HG03108 (cell line): ENCODE data around the gene DBH.

Experiments used
- ATAC-seq: cut with Tn5 transposase; IDR thresholded peaks from one replicate; pipeline ENCODE4 v1.9.1; 2021; ENCODE audit warnings: moderate library complexity; ENCODE audit not compliant: unreplicated experiment

Gene DBH

DNA sequence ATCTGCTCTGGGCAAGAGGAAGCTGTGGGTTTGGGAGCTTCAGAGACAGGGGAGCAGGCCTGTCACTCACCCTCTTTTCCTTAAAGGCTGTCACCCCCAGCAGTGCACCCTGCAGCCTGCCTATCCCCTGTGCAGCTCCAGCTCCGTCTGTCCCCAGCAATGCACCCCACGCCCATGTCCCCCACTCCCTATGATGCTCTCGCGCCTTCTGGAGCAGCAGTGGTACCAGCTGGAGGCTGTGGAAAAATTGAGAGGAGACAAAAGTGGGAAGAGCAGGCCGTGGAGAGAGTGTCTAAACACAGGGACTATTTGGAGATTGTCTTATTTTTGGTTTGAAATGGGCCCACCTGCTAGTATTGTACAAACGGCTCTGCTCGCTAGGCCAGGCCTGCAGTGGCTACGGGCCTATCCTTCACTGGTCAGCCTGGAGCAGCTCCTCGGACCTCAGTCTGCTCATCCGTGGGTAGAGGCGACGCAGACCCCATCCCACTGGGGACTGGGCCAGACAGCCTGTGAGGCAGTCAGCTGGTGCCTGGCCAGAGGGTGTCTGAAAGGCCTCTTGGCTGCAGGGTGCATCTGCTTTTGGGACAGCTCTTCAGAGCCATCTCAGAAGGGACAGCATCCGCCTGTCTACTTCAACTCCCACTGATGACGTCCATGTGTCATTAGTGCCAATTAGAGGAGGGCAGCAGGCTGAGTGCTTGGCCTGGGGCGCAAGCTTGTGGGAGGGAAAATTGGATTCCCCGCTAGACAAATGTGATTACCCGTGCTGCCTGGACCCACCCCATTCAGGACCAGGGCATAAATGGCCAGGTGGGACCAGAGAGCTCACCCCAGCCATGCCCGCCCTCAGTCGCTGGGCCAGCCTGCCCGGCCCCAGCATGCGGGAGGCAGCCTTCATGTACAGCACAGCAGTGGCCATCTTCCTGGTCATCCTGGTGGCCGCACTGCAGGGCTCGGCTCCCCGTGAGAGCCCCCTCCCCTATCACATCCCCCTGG is at the start of gene DBH:
Gene DBH, plus strand, starts transcription at position 831 of the 999 bp plus-strand sequence. Its CDS starts 9 bp downstream, at position 840.
- no peak for ATAC-seq

DNA sequence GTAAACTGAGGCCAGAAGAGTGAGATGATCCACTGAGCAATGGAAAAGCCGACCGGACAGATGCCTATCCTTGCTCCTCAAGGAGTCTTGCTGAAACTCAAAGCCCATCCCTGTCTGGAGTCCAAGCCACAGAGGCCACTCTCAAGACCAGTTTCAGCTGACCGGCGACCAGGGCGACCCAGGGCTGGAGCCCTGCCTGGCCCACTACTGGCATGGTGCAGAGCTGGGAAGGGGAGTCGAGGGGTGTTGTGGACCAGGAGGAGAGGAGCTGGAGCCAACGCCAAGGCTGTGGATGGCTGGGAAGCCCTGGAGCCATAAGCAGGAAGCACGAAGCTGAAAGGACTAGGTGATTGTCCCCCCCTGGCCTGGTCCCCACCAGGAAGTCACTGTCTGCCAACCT is 49.1 kb upstream of the DBH start:
- ATAC-seq = no peak

DNA sequence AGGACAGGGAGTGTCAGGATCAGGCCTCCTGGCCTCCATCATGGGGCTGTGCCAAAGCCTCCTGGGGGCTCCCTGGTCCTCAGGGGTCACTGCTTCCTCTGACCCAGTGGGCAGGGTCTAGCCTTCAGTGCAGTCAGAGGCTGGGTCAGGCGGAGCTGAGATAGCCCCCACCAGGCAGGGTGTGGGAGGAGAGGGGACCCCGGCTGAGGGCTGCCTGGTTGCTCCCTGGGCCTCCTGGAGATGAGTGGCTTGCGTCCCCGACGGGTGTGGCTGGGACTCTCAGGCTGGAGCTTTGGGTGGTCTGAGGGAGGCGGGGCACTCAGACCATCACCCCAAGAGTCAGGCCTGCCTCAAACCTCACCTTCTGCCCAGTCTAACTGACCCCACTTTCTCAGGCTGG is 48.7 kb upstream of the DBH start:
- no peak for ATAC-seq

DNA sequence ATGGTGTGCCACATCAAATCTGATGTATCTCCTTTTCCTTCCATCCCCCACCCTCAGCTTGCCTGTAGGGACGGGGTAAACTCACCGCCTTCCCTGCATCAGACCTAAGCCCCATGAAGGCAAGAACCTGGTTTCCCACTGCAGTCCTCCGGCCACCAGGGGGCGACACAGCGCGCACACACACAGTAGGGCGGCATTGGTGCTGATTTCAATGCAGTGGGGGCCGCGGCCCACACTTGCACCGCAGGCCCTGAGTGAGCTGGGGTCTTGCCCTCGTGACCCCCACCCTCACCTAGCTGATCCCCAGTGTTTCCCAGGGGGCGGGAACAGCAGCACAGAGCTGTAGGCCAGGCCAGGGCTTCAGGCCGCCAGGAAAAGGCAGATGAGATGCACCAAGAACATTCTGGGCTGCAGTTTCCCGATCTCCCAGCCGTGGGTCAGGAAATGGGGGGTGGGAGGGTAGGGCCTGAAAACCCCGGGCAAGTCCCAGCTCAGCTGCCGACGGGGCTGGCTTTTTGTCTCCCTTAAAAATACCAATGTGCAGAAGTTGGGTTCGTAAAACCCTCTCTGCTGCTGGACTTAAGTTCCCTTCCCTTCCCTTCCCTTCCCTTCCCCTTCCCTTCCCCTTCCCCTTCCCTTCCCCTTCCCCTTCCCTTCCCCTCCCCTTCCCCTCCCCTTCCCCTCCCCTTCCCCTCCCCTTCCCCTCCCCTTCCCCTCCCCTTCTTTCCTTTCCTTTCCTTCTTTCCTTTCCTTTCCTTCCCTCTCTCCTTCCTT is 46.5 kb upstream of the DBH start:
- ATAC-seq = no peak

DNA sequence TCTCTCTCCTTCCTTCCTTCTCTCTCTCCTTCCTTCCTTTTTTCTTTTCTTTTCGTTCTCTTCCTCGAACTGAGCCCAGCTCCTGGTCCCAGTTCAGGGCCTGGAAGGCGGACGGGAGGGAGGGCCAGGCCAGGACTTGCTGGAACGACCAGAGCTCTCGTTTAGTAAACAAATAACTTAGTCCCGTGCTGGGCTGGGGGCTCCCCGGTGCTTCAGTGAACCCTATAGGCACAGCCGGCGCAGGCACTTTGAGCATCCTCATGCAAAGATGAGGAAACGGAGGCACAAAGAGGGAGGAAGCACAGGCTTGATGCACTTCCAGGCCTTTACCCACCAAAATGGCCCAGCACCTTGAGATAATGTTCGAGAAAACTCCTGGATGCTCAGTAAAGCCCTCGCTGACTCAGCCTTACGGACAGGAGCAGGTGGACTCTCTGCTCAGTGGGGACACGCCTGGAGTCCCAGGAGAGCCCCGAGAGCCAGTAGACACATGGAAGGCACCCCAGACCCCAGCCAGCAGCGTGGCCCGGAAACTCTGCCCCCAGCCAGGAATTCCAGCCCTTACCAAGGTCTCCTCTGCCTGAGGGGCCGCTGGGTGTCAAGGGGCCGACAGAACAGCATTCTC is 45.8 kb upstream of the DBH start:
- no peak for ATAC-seq

DNA sequence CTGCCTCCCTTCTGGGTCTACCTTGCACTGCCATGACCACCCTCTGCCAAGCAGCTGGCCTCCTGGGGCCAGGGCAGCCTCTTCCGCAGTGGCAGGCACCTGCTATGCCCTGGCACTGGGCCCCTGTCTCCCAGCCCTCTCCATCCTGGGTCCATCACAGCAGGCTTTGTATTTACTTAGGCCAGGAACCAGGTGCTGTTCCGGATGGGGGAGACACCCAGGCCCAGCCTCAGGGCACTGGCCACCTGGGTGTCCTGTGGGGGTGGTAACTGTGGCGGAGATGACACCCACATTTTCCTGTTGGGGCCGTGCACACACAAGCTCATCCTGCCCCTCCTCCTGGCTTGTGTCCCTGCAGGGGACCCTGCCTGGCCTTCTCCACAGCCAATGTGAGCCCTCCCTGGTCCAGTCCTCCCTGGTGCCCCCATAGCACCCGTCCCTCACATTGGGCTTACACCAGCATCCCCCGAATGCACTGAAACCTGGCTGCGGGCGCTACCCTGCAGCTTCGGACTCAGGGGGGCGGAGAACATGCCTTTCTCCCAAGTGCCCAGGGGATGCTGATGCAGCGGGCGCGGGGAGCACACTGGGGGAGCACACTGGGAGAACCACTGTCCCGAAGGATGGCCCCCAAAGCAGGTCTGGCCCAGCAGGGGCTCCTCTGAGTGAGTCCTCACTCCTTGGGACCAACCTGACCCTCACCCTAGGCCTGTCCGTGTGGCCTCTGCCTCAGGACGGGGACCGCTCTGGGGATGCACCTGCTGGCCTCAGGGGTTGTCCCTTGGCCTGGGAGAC is 44.9 kb upstream of the DBH start:
- ATAC-seq = no peak

DNA sequence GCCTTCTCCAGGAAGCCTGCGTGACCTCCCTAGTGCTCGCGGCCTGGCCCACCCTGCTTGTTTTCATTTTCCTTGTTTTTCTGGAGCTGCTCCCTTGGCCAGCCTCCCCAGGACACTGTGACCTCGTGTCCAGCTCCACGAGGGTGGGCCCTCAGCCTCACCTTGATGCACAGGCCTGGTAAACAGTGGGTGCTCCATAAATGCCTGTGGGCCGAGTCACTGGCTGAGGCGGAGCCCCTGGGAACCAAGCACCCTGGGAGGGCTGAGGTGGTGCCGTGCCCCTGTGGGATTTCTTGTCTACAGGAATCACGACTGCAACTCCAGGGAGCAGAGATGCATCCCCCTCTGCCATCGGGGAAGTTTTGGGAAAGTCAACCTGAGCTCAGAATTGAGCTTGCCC is 44.2 kb upstream of the DBH start:
- no peak for ATAC-seq

DNA sequence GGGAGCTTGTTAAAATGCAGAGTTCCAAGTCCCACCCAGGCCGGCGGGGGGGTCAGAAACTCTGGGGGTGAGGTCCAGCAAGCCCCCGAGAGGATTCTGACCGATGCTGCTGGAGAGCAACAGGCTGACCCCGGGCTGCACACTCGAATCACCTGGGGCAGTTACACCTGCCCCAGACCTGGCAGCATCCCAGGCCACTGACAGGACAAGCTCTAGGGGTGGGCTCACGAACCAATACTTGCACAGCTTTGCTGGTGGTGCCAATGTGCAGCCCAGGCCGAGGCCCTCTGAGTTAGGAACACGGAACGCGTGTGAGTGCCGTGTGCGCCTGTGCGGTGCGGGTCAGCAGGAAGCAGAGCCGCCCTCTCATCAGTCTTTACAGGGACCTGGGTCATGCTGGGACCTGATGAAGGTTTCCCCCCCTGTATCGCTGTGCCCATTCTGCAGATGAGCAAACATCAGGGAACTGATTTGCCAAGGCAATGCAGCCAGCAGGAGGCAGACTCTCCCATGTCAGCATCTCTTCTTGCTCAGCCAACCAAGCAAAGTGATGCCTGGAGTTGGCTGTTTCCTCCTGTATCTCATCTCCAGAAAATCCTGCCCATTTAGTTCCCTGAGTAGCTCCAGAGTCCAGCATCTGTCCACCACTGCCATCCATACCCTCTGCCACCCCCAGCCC is 43.3 kb upstream of the DBH start:
- no peak for ATAC-seq

DNA sequence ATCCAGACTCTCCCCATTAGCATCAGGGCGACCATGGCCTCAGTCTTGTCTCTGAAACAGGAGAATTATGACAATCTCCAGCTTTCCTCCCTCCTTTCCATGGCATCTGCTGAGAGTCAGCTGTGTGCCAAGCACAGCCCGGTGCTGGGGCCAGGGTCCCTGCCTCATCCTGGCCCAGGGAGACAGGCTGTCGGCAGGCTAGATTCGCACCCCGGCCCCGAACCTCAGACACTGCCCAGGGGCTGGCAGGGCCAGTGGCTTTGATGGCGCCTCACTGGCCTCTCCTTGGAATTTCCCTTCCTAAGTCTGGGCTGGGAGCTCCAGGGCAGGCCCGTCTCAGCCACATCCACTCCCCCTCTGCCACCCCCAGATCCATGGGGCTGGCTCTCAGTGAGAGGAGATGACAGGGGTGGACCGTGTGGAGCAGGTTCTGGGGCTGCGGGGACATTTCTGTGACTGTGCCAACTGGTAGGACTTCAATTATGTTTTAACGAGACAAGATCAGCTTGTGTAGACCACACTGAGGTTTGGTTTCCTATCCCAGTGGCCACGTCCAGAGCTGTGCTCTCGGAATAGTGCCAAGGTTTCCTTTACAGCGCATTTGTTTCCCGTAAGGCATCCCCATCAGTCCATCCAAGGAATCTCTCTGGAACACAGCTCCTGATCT is 42.4 kb upstream of the DBH start:
- ATAC-seq = no peak

DNA sequence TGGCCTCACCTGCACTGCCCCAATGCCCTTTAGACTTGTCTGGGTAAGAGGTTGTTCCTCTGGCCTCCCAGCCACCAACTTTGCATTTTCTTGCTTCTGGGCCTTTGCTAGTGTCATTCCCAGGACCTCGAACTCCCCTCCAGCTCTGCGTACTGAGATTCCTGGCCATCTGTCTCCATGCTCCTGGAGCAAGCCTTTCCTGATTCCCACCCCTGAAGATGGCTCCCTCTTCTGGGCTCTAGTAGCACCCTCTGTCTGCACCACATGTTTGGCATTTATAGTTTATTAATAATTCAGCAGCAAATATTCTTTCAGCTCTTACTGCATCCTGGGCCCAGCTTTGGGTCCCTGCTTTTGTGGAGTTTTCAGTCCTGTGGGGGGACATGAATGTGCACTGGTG is 41.9 kb upstream of the DBH start:
- ATAC-seq = no peak

DNA sequence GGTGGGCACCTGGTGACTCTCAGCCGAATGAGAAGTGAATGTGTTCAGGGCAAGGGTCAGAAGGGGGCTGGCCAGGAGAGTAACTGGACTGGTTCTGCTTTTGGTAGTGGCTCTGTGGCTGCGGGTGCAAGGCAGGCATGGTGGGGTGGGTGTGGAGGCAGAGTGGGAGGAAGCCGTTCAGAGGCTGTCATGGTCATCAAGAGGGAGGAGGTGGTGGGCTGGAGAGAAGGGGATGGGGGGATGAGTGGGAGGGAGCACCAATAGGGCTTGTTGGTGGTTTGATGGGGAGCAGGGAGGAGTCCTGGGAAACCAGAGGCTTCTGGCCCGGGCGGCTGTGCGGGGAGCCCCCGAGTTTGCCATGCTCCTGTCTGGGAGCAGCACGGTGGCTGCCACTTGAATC is 40.3 kb upstream of the DBH start:
- no peak for ATAC-seq

DNA sequence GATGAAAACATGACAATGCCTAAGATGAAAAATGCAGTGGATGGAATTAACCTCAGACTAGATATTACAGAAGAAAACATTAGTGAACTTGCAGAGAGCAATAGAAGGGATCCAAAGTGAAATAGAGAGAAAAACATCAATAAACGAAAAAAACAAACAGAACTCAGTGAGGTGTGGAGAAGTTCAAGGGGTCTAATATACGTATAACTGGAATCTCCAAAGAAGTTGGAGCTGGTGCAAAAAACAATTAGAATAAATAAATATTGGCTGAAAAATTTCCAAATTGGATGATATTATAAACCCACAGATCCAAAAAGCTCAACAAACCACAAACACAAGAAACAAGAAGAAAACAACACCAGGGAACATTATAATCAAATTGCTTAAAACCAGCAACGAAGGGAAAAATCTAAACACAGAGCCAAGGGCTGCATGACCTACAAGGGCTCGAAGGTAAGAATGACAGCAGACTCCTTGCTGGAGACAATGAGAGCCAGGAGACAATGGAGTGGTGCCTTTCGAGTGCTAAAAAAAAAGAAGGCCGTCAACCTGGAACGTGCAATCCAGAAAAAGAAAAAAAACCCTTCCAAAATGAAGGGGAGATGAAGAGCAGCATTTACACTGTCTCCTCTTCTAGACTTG is 38.7 kb upstream of the DBH start:
- ATAC-seq = no peak

DNA sequence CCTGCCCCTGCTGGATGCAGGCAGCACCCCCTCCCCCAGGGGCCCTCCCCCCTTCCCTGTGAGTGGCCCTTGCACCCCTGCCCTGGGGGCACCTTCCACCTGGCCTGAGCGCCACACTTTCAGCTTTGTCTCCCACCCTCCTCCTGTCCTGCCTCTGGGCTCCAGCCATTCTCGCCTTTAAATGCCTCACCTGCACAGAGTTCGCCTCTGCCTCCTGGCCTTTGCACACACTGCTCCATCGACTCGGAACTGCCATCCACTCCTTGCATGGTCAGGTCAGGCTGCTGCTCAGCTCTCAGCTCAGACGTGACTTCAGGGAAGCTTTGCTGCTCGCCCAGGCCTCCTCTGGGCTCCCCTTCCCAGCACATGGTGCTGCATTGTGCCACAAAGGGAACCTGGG is 37.2 kb upstream of the DBH start:
- no peak for ATAC-seq

DNA sequence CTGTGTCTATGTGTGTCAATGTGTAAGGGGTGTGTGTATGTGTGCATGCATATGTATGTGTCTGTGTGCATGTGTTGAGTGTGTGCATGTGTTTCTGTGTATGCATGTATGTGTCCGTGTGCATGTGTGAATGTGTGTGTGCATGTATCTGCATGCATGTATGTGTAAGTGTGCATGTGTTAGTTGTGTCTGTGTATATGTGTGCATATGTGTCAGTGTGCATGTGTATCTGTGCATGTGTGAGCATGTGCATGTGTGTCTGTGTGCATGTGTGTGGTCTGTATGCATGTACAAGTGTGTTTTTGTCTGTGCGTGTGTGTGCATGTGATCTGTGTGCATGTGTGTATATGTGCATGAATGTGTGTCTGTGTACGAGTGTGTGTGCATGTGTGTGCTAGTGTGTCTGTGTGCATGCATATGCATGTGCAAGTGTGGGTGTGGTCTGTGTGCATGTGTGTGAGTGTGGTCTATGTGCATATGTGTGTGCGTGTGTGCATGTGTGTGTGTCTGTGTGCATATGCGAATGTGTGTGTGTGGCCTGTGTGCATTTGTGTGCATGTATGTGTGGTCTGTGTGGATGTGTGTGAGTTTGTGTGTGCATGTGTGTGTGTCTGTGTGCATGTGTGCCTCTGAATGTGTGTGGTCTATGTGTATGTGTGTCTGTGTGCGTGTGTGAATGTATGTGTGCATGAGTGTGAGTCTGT is 36.5 kb upstream of the DBH start:
- ATAC-seq = no peak

DNA sequence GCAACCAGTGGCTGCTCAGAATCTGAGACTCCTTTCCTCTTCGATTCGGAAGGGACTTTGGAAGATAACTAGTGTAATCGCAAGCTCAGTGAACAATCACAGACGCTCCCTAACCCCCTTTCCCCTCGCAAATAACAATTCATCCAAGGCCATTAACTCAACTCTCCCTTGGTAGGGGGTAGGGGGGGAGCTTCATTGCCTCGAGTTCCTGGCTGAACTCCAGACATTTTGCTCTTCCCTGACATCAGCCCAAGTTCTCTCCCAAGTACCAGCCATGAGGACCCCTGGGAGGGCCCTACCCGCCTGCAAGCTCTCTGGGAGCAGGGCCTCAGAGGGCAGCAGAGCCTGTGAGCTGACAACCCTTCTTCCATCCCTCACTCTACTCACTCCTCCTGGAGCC is 35.4 kb upstream of the DBH start:
- no peak for ATAC-seq

DNA sequence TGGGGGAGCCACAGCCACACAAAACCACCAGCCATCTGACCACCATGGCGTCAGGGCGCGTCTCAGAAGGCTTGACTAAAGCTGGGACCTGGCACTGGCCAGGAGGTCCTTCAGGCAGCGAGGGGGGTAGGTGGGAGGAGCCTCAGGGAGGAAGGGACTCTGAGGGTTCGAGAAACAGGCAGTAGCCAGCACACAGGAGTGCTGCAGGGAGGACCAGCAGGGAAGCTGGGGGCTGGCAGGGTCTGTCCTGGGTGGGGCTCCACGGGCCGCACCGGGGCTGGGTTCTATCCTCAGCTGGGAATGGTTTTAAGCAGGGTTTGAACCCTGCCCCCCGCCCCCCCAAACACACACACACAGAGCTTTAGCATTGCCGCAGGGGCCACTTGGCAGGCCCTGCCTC is 34.4 kb upstream of the DBH start:
- ATAC-seq = no peak

DNA sequence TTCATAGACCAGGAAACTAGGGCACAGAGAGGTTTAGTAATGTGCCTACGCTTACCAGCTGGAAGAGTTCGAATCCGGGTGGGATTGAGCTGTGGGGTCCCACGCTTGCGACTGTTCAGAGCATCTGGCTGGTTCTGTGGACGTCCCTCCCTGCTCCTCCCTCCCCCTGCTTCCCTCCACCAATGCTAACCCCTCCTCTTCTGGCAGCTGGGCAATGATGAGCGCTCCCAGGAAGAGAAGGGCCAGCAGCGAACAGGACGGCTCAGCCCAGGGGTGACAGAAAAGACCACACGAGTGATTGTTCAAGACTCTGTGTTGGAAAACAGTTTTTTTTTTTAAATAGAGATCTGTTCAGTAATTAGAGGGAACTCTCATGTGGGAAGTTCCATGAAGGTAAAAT is 33.9 kb upstream of the DBH start:
- no peak for ATAC-seq

DNA sequence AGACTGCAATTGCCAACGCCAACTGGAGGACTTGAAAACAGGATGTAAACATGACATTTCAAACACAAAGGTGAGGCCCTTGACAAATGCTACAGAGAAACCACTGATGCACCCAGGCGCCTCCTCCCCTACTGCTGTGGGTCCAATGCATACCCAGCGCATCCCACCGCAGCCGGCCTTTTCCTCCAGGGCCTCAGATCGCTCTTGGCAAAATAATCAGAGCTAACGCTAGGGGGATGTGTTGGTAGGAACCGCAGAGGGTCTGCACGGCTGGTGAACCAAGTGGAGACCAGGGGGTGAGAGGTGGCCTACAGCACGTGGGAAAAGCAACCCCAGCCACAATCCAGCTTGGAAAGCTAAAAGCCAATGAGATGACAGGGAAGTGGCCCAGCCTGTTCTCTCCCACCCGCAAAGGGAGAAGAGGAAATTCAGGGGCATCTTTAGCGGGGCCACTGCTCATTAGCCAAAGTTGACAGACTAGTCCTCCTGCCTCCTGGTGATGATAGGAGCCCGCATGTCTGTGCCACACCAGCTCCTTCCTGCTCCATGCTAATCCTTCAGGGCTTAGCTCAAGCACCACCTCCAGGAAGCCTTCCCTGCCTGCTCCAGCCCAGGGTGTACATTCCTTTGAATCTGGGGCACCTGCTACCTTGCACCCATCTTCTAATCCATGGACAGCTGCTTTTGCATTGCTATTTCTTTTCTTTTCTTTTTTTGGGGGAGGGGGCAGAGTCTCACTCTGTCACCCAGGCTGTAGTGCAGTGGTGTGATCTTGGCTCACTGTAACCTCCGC is 32.8 kb upstream of the DBH start:
- no peak for ATAC-seq
